KOPT-K1 (cell line): ENCODE results near the gene CAPN8.

Source experiments
- H3K27ac ChIP-seq: fragments of 200-600 bp; sonication (generic); 2 replicates; pipeline ENCODE4 v1.5.1; 2016; ENCODE audit warnings: antibody characterized with exemption, mild to moderate bottlenecking, low read depth, low read length; ENCODE audit not compliant: poor library complexity, severe bottlenecking
- H3K36me3 ChIP-seq: fragments of 200-600 bp; sonication (generic); 2 replicates; pipeline ENCODE4 v1.5.1; 2017; ENCODE audit warnings: antibody characterized with exemption, mild to moderate bottlenecking, low read length, moderate library complexity; ENCODE audit not compliant: insufficient read depth
- H3K9me3 ChIP-seq: fragments of 200-600 bp; sonication (generic); 2 replicates; pipeline ENCODE4 v1.5.1; 2017; ENCODE audit warnings: antibody characterized with exemption, low read length, mild to moderate bottlenecking; ENCODE audit not compliant: insufficient read depth, poor library complexity, severe bottlenecking

Gene CAPN8

DNA sequence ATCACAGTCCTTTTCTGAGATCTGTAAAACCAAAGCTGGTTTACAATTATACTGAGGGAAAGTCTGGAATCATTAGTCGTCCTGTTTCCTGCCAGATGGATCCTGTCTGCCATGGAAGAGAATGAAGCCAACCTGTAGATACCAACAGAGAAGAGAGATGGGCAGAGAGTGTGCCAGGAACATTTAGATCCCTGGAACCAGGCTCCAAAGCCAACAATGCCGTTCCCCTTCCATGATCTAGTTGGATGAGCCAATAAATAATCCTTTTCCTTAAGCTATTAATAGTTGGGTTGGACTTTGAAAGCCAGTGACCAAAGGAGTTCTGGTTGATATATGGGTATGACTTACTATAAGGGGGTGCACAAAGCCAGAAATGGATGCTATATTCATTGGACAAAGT, 15.0 kb downstream of the CAPN8 start:
- no peaks in the 10 kb centered on the region for H3K9me3 ChIP-seq
- H3K36me3 ChIP-seq, result no peaks in the 10 kb centered on the region
- no peak overlapping the region for H3K27ac ChIP-seq

DNA sequence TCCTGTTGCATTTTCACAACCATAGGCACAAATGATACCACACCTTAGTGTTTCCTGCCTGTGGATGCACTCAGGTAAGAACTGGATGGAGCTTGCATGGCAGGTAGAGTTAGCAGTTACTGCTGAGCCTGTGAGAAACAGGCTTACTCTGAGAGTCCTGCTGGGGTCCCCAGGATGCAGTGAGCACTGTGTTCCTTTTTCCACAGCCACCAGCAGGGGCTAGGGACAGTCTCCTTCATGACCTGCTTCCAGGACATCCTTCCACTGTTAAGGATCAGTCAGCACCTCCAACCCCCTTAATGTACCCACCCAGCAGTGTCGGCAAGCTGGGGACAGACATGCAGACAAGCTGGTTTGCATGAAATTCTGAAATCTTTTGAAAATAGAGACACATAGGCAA, 16.3 kb downstream of the CAPN8 start:
- H3K36me3 ChIP-seq, result no peaks in the 10 kb centered on the region
- no peaks in the 10 kb centered on the region for H3K9me3 ChIP-seq
- H3K27ac ChIP-seq, result no peak overlapping the region

DNA sequence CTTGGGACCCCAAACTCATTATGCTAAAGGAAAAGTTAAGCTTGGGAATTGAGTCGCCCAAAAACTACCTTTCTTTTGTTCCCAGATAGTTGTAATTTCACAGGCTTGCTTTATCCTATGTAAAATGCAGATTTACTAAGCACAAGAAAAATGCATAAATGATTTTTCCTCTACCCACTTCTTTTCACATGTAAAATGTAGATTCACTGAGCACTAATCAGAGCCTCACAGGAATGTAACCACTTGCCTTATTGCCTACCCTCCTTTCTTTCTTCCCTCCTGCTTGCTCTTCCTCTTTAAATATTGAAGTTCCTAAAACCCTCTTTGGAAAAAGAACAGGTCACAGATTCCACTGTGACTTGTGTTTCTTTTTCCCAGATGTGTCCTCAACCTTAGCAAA, 18.3 kb downstream of the CAPN8 start:
- Histone ChIP-seq H3K9me3 (no peaks in the 10 kb centered on the region), H3K27ac (no peak overlapping the region)

DNA sequence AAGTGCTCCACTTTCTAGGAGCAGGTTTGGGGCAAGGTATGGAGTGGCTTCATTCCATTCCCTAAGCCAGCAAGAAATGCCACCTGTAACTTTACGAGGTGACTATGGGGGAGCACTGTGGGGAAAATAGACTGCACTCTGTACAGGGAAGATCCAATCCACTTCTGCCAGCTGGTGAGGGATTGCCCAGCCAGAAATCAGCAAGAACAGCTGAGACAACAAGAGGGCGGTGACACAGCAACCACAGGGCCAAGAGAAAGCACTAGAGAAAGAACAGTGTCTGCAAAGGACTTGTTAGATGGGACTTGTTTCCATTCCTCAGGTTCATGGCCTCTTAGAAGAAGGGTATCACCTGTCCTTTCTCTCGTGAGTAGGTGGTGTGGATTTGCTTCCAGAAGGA, 19.6 kb downstream of the CAPN8 start:
- Histone ChIP-seq H3K36me3 (no peaks in the 10 kb centered on the region), H3K9me3 (no peaks in the 10 kb centered on the region), H3K27ac (no peak overlapping the region)

More for the DNA sequence above, 18.3 kb downstream of the CAPN8 start:
- no peaks in the 10 kb centered on the region for H3K36me3 ChIP-seq

DNA sequence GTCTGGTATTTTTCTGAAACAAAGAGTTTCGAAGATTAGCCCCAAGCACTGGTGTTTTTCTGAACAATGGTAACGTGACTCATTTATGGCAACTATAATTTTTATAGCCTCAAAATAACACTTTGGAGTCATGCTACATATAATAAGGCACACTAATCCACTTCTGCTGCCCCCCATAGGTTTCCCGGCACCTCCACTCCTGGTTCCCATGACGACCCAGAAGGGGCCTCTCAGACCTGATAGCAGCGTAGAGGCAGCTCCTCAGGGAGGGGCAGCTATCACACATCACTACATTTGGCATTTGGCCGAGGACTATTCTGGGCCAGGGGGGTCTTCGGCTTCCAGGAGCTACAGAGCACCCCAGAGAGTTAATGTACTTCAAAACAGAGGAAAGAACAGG, 23.3 kb downstream of the CAPN8 start:
- H3K9me3 ChIP-seq, result peaks cover 12% of the 10 kb centered on the region
- no peaks in the 10 kb centered on the region for H3K36me3 ChIP-seq
- H3K27ac ChIP-seq, result no peak overlapping the region

DNA sequence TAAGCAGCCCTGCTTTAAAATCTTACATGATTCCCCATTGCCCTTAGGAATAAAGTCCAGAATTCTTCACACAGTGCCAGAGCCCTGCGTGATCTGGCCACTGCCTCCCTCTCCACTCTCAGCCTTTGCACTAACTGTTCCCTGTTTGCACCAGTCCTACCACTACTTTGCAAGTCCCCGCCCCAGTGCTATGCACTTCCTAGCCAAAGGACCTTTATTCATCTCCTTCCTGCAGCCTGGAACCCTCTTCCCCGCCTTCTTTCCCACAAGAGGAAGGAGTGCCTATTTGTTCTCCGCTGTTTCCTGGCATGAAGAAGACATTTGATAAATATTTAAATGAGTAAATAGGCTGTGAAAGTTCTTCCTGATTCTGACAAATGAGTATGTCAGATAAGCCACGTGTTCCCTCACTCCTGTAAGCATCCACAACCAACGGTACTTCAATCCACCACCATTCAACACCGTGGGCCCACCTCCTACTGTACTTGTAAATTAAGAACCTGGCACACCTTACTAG, 23.9 kb downstream of the CAPN8 start:
- peaks cover 12% of the 10 kb centered on the region for H3K9me3 ChIP-seq
- H3K36me3 ChIP-seq, result no peaks in the 10 kb centered on the region
- no peak overlapping the region for H3K27ac ChIP-seq

DNA sequence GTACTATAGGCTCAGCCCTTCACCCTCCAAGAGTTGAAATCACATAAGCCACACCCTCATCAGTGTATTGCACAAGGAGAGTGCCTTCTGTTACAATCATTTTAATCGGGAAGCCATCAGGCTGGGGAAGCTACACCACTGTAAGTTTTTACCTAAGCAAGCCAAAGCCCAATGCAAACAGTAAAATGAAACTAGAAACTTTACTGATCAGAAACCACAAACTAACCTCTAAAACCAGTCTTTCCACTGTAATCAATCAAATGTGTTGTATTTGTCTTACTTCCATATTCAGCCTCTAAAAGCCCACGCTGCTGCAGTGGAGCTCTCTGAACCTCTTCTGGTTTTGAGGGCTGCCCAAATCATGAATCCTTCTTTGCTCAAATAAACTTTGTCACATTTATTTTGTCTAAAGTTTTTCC, 26.2 kb downstream of the CAPN8 start:
- Histone ChIP-seq H3K9me3 (peaks cover 20% of the 10 kb centered on the region), H3K27ac (no peak overlapping the region), H3K36me3 (no peaks in the 10 kb centered on the region)

DNA sequence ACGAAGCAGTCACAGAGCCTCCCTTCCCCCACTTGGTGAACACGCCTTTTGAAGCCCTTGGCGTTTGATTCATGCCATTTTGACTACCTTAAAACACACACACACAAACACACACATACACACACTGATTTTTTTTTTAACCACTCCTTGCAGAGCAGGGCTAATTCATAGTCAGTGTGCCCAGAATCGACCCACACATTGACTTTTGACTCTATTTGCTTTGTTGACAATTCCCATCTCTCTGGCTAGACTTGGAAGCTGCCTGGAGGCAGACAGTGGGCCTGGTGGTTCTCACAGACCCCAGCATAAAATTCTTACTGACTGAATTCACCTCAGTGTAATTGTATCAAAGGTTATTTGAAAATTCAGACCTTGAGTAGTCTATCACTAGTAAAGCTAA, 30.3 kb downstream of the CAPN8 start:
- Histone ChIP-seq H3K9me3 (peaks cover 22% of the 10 kb centered on the region), H3K36me3 (no peaks in the 10 kb centered on the region), H3K27ac (no peak overlapping the region)

DNA sequence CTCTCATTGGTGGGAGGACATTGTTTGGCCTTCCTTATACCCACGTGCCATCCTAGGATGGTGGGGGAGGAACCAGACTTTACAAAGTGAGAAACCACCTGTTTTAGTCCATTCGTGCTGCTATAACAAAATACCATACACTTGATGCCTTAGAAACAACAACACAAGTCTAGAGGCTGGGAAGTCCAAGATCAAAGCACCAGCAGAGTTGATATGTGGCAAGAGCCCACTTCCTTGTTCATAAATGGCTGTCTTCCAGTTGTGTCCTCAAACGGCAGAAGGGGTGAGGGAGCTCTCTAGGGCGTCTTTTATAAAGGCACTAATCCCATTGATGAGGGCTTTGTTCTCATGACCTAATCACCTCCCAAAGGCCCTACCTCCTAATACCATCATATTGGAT, 31.1 kb downstream of the CAPN8 start:
- Histone ChIP-seq H3K36me3 (no peaks in the 10 kb centered on the region), H3K9me3 (peaks cover 14% of the 10 kb centered on the region), H3K27ac (no peak overlapping the region)

DNA sequence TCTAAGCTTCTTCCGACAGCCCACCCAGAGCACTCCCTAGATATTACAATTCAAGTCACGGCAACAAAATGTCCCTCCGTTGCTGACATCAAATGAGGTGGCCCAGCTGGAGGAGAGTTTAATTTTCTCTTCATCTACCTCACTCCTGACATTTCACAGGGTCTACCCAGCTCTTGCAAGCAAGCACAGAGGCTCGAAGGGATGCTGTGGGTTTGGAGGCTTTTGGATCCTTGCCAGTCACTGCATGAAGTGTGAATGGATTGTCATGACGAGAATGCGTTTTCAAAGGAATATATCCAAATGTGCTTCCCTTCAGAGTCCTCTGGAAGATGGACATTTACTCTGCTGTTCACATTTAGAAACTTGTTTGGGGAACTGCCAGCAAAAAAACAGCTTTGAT, 33.5 kb downstream of the CAPN8 start:
- Histone ChIP-seq H3K36me3 (no peaks in the 10 kb centered on the region), H3K9me3 (peaks cover 12% of the 10 kb centered on the region), H3K27ac (no peak overlapping the region)

DNA sequence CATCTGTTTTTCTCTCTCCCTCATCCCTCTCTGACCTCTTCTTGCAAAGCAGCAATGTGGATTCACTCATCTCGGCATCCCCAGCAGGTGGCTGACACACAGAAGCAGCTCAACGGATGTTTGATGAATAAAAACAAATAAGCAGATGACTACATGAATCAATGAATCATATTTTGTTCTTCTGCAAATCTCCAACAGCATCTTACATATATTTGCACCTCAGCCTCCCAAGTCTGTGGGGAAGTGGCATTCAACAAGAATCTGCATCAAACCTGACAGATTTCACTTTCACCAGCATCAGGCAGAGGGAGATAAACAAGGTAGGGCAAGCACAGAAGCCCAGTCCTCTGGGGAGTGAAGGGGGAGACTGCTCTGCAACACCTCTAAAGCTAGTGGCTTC, 34.0 kb downstream of the CAPN8 start:
- Histone ChIP-seq H3K27ac (no peak overlapping the region), H3K9me3 (peaks cover 12% of the 10 kb centered on the region), H3K36me3 (no peaks in the 10 kb centered on the region)

DNA sequence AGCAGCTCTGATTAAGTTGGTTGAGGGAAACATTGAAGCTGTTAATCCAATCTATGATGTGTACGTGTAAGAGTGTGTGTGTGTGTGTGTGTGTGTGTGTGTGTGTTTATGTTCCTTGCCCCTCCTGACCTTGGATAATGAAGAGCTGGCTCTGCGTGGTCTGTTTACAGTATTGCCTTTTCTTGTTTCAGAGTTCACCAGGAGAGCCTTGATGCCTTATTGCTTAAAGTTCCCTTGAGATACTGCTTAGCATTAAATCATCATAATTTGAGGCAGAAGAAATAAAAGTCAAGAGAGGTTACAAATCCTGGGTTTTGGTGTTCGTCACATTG, 36.4 kb downstream of the CAPN8 start:
- H3K27ac ChIP-seq, result no peak overlapping the region
- peaks cover 2% of the 10 kb centered on the region for H3K9me3 ChIP-seq
- H3K36me3 ChIP-seq, result no peaks in the 10 kb centered on the region

DNA sequence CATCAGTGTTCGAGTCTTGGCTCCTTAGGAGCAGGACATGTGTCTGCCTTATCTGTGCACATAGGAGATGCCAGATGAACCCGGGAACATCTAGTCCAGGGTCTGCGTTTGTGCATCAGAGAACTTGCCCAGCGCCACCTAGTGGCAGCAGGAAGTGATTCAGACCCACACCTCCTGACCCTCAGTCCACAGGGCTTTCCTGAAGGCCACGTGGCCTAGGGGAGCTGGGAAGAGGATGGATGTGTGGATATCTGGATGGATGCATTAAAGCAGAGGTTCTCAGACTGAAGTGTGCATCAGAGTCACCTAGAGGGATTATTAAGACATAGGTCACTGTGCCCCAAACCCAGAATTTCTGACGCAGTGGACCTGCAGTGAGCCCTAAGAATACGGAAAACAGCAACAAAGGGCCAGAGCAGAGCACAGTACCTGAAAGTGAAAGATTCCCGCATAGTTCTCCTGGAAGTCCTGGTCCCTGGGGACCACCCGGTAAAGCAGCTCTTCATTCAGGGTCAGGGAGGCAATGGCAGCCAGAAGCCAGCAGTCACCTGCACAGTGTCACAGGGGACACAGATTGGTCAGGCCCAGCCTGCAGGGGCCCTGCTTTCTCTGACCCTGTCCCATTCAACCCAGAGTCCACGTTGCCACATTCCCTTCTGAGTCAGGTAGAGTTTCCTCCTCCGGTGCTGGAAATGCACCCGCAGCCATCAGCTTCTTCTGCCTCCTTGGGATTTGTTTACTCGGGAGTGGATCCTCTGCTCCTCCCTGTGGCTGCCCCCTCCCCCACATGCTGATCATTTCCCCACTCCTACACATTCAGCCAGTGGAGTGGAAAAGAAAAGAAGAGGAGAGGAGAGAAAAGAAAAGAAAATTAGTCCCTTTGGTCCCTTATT, 37.0 kb downstream of the CAPN8 start:
- Histone ChIP-seq H3K36me3 (no peaks in the 10 kb centered on the region), H3K27ac (no peak overlapping the region), H3K9me3 (no peaks in the 10 kb centered on the region)

DNA sequence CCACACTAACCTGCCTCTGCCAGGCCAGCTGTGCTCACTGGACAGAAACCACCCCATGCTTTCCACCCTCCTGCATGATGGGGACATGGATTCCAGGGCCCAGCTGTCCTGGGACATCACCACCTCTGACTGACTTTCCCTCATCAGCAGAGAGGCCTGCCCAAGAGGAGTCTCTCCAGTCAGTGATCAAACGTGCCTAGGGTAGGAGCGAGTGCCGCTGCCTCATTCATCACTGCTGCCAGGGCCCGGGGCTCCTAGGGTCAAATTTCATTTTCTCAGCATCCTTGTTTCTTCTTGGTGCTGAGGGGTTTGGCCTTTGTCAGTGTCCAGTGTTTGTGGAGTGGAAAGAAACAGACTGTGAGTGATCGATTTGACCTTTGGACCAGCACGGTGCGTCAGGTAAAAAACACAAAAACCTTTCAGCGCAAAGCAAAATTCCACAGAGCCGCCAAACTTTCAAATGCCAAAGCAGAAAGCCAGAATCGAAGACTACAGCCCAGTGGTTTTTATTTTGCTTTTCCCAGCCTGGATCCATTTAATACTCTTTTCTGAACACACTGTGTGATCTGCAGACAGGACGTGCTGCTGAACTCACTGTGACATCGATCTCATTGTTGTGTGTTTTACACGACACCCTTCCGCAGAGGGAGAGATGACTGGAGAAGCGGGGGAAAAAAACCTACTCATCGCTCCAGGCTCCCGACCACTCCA, 43.2 kb downstream of the CAPN8 start:
- no peaks in the 10 kb centered on the region for H3K36me3 ChIP-seq
- no peaks in the 10 kb centered on the region for H3K9me3 ChIP-seq
- H3K27ac ChIP-seq, result no peak overlapping the region

DNA sequence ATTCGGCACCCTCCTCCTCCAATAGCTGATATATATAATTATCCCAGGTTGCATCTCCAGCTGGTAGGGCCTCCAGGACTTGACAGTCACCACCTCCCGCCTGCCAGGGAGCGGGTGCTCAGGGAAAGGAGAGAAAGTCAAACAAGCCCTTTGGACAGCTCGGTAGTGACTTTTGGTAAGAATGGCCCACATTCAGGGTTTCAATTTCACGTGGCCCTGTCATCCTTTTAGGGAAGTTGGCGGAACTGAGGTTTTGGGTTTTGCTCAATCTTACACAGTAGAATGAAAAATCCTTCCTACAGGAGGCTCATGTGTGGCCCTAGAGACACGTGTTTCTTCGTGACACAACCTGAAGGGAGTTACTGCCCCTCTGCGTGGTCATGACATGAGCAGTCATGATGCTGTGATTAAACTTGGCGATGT, 44.2 kb downstream of the CAPN8 start:
- no peaks in the 10 kb centered on the region for H3K9me3 ChIP-seq
- H3K27ac ChIP-seq, result no peak overlapping the region
- H3K36me3 ChIP-seq, result no peaks in the 10 kb centered on the region
